Kidney (tissue), 14 donors: ENCODE data around the gene ADAP2. TPM values are rescaled to one million over a fixed set of nuclear protein-coding genes. Genes with fewer than 3 reads are reported as not detected.

ENCODE experiments used
- DNase-seq, 5 donors: peaks; one replicate each; pipeline ENCODE4 v3.0.0-alpha.2; 2013 to 2020
- FAIRE-seq: peaks from 2 replicates; lab custom pipeline; 2012; peaks lifted over from hg19 to GRCh38; lab: Jason Lieb, UNC
- H3K27ac ChIP-seq, 2 donors: one replicate each; pipeline ENCODE4 v1.7.0; 2013; ENCODE audit warnings: low read depth in 2 of 2, low read length in 2 of 2, inconsistent platforms in 1 of 2
- H3K27me3 ChIP-seq: one replicate; pipeline ENCODE4 v1.7.1; 2013; ENCODE audit warnings: low read length, inconsistent platforms; ENCODE audit not compliant: control insufficient read depth, insufficient read depth
- H3K36me3 ChIP-seq, 3 donors: one replicate each; pipeline versions ENCODE4 v1.7.0 to v1.7.1; 2013; ENCODE audit warnings: low read length in 3 of 3, control low read depth in 1 of 3, inconsistent platforms in 1 of 3; ENCODE audit not compliant: insufficient read depth in 3 of 3, control insufficient read depth in 2 of 3
- H3K4me1 ChIP-seq, 3 donors: one replicate each; pipeline versions ENCODE4 v1.7.0 to v1.7.1; 2013; ENCODE audit warnings: low read length in 3 of 3, inconsistent platforms in 1 of 3, low read depth in 1 of 3; ENCODE audit not compliant: control insufficient read depth in 2 of 3, insufficient read depth in 2 of 3
- H3K4me3 ChIP-seq, 3 donors: one replicate each; pipeline versions ENCODE4 v1.7.0 to v1.8.1; 2013; ENCODE audit warnings: low read length in 3 of 3, control low read depth in 1 of 3, inconsistent platforms in 1 of 3
- H3K9ac ChIP-seq, 3 donors: one replicate each; pipeline versions ENCODE4 v1.7.0 to v1.7.1; 2013; ENCODE audit warnings: low read length in 3 of 3, control low read depth in 1 of 3, inconsistent platforms in 1 of 3
- H3K9me3 ChIP-seq, 3 donors: one replicate each; pipeline versions ENCODE4 v1.7.0 to v1.7.1; 2013; ENCODE audit warnings: low read length in 3 of 3, control low read depth in 1 of 3, inconsistent platforms in 1 of 3; ENCODE audit not compliant: control insufficient read depth in 2 of 3, insufficient read depth in 1 of 3
- intact Hi-C: fragments of 100-400 bp; cut with DNase I; formaldehyde crosslinking; loops from one replicate; pipeline ENCODE4 v1.11.1; 2022
- polyA plus RNA-seq: library from polyadenylated mRNA; stranded (reverse); fragments of 350-450 nt; fragmentation: Illumina TruSeq; extraction: RNeasy Lipid Tissue Mini Kit (QIAGEN cat#74804); gene quantifications from one replicate; pipeline ENCODE4 v1.2.3, GENCODE V29; 2014; ENCODE audit warnings: low read depth, low replicate concordance; ENCODE audit not compliant: insufficient read depth
- total RNA-seq: library from RNA; stranded (reverse); fragmentation: NEBNext Ultra II Directional; extraction: Animal tissue kit (Norgen Biotek cat#: 25700); gene quantifications from one replicate; pipeline ENCODE4 v1.2.1, GENCODE V29; 2021
- TF ChIP-seq, protein P1 (sequence below): IDR thresholded peaks from 3 replicates; pipeline ENCODE4 v1.5.1; 2012; ENCODE audit warnings: mild to moderate bottlenecking, moderate library complexity, borderline replicate concordance; ENCODE audit not compliant: insufficient read depth; ENCODE audit errors: extremely low read depth
- donor health status: control.
- donor health status: control.
- donor health status: control.
- donor health status: control.
- donor health status: control.
- donor health status: DM: yes; HTN: yes; CAD: no.
- donor health status: Normal renal cell carcinoma (clear cell type).

The ADAP2 gene
- total and polyA plus RNA-seq, 2 donors from 2014 or later: 6.5 to 24.8 TPM

DNA sequence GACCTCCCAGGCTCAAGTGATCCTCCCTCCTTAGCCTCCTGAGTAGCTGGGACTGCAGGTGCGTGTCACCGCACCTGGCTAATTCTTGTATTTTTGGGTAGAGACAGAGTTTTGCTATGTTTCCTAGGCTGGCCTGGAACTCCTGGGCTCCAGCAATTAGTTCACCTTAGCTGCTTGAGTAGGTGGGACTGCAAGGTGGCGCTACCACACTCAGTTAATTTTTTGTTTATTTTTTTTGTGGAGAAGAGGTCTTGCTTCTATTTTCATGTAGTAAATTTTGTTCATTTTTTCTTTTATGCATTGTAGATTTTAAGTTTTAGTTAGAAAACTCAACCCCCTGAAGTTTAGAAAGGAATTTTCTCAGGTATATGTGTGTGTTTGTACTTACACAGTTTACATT lies 70.8 kb downstream of the ADAP2 start:
- no peak for FAIRE-seq

DNA sequence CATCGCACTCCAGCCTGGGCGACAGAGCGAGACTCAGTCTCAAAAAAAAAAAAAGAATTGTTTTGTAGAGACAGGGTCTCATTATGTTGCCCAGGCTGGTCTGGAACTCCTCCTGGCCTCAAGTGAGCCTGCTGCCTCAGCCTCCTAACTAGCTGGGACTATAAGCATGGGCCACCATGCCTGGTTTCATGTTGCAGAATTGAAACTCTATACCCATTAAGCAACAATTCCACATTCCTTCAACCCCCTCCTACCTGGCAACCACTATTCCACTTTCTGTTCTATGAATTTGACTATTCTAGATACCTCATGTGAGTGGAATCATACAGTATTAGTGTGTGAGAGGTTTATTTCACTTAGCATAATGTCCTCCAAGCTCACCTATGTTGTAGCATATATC lies 73.6 kb downstream of the ADAP2 start:
- intact Hi-C loops: no loop called here
- TF ChIP-seq, protein P1, sequence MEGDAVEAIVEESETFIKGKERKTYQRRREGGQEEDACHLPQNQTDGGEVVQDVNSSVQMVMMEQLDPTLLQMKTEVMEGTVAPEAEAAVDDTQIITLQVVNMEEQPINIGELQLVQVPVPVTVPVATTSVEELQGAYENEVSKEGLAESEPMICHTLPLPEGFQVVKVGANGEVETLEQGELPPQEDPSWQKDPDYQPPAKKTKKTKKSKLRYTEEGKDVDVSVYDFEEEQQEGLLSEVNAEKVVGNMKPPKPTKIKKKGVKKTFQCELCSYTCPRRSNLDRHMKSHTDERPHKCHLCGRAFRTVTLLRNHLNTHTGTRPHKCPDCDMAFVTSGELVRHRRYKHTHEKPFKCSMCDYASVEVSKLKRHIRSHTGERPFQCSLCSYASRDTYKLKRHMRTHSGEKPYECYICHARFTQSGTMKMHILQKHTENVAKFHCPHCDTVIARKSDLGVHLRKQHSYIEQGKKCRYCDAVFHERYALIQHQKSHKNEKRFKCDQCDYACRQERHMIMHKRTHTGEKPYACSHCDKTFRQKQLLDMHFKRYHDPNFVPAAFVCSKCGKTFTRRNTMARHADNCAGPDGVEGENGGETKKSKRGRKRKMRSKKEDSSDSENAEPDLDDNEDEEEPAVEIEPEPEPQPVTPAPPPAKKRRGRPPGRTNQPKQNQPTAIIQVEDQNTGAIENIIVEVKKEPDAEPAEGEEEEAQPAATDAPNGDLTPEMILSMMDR: no peak
- Histone ChIP-seq H3K9me3 (no peaks in the 10 kb centered on the region), H3K4me1 (no peaks in the 10 kb centered on the region), H3K9ac (no peak overlapping the region), H3K27ac (no peak overlapping the region), H3K36me3 (peaks cover 6 to 35% (median 26%) of the 10 kb centered on the region in 3 donors), H3K27me3 (no peaks in the 10 kb centered on the region), H3K4me3 (no peak overlapping the region)
- no peak for DNase-seq
- FAIRE-seq: no peak

More for the DNA sequence above, 70.8 kb downstream of the ADAP2 start:
- TF ChIP-seq, protein P1: no peak
- H3K27me3 ChIP-seq: no peaks in the 10 kb centered on the region
- H3K4me3 ChIP-seq: no peak overlapping the region
- H3K9ac ChIP-seq: no peak overlapping the region
- DNase-seq: no peak
- intact Hi-C loops: no loop called here
- H3K4me1 ChIP-seq: no peaks in the 10 kb centered on the region
- no peak overlapping the region for H3K27ac ChIP-seq
- H3K9me3 ChIP-seq: no peaks in the 10 kb centered on the region
- H3K36me3 ChIP-seq: peaks cover 0 to 19% (median 9%) of the 10 kb centered on the region in 3 donors

DNA sequence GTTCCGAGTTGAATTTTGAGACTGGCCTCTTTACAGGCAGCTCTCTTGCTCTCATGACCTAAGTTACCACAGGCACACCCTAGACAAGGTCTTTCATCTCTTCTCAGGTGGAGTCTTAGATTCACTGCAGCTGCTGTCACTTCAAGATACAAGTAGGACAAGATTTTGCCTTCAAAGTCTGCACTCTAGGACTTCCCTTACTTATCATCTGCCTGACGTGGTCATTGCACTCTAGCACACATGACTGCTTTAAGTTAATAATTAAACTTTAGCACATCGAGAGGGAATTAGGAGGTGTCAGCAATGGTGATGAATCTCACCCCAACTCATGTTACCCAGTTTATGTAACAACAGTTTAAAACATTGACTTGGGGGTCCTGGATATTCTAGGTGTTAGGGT lies 74.7 kb downstream of the ADAP2 start:
- H3K4me3 ChIP-seq: no peak overlapping the region
- intact Hi-C loops: no loop called here
- H3K9me3 ChIP-seq: no peaks in the 10 kb centered on the region
- H3K9ac ChIP-seq: no peak overlapping the region
- no peak overlapping the region for H3K27ac ChIP-seq
- peaks cover 6 to 38% (median 25%) of the 10 kb centered on the region in 3 donors for H3K36me3 ChIP-seq
- FAIRE-seq (no peak), DNase-seq (no peak)
- no peaks in the 10 kb centered on the region for H3K27me3 ChIP-seq
- TF ChIP-seq, protein P1: no peak
- H3K4me1 ChIP-seq: no peaks in the 10 kb centered on the region

DNA sequence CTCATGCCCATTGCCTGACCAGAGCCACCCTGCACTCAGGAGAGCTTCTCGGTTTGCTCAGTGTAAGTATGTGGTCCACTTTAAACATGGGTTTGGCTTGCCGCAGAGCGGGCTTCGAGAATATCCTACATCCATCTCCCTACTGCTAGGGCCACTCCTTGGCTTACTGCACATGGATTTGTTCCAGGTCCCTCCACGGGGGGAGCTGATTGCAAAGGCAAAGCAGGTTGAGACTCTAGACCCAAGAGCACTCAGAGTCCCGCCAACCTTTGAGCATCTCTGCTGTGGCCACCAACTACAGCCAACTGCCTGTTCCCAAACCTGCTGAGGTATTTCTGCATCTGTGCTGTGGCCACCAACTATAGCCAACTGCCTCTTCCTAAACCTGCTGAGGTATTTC lies 75.5 kb downstream of the ADAP2 start:
- H3K4me3 ChIP-seq: no peak overlapping the region
- FAIRE-seq (no peak), DNase-seq (no peak)
- H3K36me3 ChIP-seq: peaks cover 6 to 38% (median 24%) of the 10 kb centered on the region in 3 donors
- TF ChIP-seq, protein P1: no peak
- intact Hi-C loops: no loop called here
- no peaks in the 10 kb centered on the region for H3K9me3 ChIP-seq
- no peak overlapping the region for H3K9ac ChIP-seq
- no peaks in the 10 kb centered on the region for H3K4me1 ChIP-seq
- H3K27ac ChIP-seq: no peak overlapping the region
- H3K27me3 ChIP-seq: no peaks in the 10 kb centered on the region
